NCI-H2227 (cell line): ENCODE measurements around the gene GPR17.

Experiments
- DNase-seq: peaks from one replicate; lab custom pipeline; 2025; ENCODE audit not compliant: unreplicated experiment; lab: John Stamatoyannopoulos, UW

The GPR17 gene, protein sequence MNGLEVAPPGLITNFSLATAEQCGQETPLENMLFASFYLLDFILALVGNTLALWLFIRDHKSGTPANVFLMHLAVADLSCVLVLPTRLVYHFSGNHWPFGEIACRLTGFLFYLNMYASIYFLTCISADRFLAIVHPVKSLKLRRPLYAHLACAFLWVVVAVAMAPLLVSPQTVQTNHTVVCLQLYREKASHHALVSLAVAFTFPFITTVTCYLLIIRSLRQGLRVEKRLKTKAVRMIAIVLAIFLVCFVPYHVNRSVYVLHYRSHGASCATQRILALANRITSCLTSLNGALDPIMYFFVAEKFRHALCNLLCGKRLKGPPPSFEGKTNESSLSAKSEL

DNA sequence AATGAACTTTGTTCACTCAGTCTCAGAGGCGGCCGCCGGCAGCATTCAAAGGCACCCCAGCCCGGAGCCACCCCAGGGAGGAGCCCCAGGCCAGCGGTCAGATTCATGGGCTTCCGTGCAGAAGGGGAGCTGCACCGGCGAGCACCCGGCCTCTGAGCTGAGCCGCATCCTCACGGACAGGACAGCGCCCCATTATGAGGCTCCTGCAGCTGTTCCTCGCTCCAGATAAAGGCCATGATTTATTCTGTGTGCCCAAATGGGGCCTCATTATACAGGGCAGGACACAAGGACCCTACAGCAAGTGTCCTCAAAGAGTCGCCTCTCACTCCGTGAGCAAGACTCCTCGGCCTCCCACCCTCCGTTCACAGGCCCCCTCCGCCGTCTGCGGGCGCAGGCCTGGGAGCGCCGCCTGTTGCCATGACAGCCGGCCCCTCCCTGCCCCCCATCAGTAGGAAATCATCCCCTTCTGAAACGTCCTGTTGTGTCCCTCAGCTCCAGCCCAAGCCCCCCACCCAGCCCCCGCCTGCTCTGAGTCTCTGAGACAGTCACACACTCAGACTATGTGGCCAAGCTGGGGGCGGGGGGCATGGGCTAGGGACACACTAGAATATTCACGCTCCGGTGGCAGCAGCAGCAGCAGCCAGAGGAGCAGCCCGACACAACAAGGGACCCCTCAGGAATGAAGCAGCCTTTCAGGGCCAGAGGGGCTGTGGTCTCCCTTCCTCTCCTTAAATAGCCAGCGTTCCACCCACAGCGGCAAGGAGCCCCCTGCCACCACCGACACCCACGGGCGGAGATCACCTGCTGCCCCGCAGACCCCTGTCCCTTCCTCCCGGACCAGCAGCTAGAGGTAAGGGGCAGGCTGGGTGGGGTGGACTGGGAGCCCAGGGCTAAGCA, at the start of gene GPR17:
Gene GPR17 (plus strand): TSS at position 759 of the 897 bp plus-strand sequence. CDS start 4,583 bp downstream, outside the sequence.
- DNase-seq: peak; percentile 29

DNA sequence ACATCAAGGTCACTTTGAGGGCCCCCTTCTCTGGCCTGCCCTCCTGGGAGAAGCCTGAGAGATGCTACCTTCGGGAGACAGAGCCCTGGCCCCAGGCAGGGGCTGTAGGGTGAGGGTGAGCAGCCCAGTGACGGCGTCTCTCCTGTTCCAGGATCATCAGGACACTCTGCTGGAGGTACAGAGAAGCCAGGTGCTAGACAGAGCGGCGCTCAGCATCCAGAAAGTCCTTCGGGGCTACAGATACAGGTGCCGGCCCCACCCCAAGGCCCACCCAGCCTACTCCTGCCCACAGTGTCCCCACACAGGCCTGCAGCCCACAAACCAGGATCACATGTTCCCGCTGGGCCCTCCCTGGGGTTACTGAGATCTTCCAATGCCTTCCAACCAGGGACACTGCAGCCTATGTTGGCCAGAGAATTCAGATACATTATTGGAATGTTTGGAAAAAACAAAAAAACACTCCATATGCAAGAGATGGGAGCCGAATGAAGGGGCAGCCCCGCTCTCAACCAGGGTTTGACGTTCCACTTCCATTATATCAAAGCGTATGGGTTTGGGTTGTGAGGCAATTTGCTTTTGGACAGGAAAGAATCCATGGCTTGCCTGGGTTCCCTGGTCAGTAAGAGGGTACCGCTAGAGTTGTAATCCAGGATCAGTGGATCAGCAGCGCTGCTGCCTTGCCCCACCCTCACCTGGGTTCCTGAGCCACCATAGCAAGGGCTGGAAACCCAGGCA, 49.5 kb upstream of the GPR17 start:
- DNase-seq: no peak

DNA sequence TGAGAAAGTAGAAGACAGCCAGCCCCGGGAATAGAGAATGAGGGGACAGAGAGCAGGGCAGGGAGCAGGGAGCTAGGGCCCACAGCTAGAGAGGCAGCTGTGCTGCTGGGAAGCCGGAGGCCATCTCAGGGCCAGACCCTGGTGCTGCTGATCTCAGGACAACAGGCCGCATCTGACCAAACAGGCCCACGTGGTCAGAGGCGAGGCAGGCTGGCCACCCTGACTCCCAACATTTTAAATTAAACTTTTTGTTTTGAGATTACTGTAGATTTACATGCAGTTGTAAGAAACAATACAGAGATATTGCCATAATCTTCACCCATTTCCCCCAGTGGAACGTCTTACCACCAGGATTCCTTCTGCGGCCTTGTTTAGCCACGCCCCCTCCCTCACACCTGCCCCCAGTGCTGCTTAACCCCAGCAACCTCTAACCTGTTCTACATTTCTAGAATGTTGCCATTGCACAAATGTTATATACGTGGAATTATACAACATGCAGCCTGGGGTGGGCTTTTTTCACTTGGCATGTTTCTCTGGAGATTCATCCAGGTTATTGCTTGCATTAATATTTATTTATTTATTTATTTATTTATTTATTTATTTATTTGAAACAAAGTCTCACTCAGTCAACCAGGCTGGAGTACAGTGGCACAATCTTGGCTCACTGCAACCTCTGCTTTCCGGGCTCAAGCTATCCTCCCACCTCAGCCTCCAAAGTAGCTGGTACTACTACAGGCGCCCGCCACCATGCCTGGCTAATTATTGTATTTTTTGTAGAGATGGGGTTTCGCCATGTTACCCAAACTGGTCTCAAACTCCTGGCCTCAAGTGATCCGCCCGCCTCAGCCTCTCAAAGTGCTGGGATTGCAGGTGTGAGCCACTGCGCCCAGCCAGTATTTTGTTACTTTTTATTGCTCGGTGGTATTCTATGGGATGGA, 48.6 kb upstream of the GPR17 start:
- no peak for DNase-seq

DNA sequence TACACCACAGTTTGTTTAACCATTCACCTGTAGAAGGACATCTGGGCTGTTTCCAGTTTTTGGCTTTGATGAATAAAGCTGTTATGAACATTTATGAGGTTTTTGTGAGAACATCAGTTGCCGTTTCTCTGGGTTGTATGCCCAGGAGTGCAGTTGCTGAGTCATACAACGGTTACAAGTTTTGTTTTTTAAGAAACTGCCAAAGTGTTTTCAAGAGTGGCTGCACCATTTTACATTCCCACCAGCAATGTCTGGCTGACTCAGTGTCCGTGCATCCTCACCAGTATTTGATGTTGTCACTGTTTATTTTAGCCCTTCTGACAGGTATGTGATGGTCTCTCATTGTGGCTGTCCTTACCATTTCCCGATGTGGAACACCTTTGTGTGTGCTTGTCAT, 48.0 kb upstream of the GPR17 start:
- no peak for DNase-seq

DNA sequence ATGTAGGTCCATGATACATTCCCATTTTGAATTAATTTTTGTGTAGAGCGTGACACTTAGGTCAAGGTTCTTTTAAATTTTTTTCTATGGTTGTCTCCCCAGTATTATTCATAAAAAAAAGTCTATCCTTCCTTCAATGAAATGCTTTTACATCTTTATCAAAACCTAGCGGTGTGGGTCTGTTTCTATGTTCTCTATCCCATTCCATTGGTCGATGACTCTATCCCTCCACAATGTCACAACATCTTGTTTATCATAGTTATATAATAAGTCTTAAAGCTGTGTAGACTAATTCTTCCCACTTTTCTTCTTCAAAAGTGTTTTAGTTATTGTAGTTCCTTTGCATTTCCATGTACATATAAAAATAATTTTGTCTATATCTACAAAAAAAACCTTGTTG, 47.2 kb upstream of the GPR17 start:
- DNase-seq: no peak

DNA sequence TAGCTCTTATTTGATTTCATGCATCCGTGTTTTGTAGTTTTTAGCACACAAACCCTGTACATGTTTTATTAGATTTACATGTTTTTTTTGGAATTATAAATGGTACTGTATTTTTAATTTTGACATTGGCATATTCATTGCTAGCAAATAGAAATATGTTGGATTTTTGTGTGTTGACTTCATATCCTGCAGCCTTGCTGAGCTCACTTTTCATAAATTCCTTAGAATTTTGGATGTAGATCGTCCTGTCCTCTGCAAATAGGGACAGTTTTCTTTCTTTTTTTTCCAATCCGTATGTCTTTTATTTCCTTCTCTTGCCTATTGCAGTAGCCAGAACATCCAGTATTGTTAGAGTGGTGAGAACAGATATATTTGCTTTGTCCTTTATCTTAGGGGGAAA, 46.7 kb upstream of the GPR17 start:
- no peak for DNase-seq

DNA sequence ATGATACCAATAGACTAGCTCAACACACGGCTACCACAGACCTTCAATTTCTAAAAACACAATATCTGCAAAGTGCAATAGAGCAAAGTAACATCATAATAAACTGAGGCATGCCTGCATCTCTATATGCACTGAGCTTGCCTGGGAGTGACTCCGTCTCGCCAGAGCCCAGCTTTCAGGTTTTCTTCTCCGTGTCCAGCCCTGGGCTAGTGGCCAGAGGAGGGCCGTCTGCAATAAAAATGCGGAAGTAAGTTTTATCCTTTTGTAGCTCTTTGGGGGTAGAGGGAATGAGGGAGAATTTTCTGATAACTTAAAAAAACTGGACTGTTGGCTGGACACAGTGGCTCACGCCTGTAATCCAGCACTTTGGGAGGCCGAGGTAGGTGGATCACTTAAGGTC, 41.0 kb upstream of the GPR17 start:
- no peak for DNase-seq

DNA sequence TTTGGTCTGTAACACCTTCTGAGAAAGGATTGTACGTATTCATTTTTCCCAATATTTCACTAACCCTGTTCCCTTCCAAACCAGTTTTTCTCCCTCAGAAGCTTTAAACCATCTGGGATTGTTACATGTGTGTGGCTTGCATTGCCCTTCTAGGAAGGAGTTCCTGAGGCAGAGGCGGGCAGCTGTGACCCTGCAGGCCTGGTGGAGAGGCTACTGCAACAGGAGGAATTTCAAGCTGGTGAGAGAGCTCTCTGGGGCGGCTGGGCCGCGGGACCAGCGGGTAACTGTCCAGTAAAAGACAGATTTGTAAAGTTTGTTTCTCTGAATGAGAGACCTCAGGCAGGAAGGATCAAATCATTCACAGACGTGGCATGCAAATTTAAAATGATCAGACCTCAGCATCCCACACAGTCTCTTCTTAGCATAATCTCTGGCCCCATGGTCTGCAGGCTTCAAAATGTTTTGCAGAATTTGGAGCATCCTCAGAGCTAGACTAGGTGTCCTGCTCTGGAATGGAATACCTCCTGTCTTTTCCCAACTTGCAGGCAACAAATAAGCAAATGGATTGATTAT, 40.2 kb upstream of the GPR17 start:
- no peak for DNase-seq

DNA sequence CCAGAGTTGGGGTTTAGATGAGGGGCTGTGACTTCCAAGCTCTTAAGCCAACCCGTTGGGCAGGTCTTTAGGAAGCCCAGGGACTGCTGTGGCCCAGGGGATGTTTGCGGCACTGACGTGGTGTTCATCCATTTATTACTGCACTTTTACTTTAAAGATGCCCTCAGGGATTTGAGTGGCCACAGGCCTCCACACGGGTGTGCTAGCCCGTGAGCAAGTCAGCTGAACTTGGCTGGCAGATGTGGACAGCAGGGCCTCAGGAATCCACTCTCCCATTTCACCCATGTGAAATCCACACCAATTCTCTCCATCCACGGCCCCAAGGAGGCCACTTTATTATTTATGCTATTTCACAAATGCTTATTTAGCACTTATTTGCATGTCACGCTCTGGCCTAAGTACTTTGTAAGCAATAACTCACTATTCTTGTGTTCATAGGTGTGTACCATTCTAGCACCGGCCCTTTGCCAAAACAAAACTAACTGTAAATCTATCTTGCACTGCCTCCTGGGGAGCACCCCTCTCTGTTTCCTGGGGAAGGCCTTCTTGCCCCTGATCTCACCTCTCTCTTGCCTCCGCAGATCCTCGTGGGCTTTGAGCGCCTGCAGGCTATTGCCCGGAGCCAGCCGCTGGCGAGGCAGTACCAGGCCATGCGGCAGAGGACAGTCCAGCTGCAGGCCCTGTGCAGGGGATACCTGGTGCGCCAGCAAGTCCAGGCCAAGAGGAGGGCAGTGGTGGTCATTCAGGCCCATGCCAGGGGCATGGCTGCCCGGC, 39.1 kb upstream of the GPR17 start:
- DNase-seq: no peak

DNA sequence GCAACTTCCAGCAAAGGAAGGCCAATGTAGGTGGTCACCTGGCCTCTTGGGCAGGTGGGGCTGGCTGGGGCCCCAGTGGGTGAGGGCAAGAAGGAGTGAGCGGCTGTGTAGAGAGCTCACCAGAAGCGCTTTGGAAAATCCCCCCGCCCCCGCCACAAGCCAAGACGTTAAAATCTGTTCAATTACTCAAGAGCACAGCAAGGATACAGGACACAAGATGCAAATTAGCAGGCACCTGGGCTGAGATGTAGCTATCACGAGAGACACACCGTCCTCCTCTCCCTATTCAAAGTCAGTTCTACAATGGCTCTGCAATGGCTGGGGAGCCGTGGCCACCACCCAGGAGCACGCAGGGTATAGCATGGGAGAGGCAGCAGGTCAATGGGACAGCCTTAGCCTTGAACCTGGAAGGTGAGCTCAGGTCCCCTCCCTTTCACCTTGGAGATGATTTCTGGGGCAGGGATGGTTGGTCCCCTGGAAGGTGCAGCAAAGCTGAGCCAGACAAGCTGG, 38.5 kb upstream of the GPR17 start:
- DNase-seq: no peak

DNA sequence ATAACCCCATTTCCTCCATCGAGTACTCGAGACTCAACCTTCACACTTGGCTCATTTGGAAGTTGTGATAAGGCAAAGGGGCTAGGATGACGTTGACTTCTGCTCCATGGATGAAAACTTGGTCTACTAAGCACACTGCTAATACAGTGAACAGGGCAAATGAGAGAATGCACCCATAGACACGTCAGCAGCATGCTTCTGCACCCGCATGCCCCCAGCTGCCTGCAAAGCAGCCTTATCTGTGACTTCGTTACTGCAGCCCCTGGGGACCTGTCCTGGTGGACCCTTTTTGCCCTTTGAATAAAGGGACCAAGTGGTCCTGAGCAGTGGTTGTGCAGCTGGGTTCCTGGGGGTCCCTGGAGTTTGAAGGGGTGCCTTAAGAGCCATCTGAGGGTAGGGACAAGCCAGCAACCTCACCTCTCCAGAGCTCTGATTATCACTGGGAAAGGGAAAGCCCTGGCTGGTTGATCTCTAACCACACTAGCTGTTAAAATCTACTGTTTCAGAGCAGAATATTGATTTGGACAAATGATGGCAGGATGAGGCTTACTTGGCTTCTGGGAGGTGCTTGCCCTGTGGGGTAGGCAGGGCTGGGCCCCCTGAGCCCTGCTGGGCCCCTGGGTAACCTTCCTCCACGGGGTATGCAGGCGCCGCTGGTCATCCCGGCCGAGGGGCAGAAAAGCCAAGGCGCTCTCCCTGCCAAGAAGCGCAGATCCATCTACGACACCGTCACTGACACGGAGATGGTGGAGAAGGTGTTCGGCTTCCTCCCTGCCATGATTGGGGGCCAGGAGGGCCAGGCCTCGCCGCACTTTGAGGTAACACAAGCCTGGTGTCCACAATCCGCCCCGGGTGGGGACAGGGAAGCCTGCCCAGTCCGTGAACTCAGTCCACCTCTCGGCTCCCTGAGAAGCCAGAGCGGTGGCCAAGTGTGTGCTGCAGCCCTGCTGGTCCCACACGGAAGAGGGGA, 37.6 kb upstream of the GPR17 start:
- no peak for DNase-seq

DNA sequence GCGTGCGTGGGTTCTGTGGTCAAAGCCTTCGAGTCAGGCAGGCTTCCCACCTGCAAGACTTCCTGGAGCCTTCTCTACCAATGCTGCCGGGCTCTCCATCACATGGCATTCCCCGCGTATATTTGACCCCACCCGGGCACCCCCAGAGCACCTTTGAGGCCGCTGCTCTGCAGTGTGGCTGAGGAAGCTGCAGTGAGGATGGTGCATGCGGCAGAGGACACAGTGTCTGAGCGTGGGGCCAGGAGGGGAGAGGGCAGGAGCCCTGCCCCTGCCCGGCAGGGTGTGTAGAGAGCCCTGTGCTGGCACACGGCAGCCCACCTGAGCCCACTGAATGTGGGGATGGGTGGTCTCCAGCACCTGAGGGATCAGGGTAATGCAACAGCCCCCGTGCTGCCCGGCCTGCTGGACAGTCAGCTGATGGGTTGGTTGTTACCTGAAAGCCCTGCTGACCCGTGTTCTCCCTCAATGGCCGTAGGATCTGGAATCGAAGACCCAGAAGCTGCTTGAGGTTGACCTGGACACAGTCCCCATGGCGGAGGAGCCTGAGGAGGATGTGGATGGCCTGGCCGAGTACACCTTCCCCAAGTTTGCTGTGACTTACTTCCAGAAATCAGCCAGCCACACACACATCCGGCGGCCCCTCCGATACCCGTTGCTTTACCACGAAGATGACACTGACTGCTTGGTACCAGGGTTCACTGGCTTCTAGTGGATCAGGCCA, 36.8 kb upstream of the GPR17 start:
- no peak for DNase-seq

DNA sequence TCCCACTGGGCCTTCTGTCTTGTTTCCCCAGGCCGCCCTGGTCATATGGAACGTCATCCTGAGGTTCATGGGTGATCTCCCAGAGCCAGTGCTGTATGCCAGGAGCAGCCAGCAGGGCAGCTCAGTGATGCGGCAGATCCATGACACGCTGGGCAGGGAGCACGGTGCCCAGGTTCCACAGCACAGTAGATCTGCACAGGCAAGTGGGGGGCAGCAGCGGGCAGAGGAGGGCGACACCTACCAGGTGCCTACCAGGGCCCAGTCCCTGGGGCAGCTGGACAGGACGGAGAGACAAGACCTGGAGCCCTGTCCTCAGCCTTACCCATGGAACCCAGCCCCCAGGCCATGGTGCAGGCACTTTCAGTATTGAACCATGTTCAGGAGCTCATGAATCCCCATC, 36.1 kb upstream of the GPR17 start:
- no peak for DNase-seq

DNA sequence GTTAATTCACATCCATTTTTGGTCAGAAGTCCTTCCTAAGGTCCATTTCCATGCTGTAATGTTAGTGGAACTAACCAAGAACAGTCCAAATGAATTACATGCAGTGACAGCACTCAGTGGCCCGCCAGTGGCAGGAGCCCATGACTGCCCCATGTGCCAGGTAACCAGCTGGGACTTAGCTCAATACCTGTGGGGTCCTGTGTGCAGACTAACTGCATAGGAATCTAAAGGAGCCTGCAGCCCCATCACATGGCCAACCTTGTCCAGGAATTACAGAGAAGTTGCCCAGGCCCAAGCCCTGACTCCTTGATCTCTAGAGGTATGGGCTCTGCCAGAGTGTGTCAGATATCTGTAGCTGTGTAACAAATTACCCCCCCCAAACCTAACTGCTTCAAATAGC, 35.4 kb upstream of the GPR17 start:
- no peak for DNase-seq

DNA sequence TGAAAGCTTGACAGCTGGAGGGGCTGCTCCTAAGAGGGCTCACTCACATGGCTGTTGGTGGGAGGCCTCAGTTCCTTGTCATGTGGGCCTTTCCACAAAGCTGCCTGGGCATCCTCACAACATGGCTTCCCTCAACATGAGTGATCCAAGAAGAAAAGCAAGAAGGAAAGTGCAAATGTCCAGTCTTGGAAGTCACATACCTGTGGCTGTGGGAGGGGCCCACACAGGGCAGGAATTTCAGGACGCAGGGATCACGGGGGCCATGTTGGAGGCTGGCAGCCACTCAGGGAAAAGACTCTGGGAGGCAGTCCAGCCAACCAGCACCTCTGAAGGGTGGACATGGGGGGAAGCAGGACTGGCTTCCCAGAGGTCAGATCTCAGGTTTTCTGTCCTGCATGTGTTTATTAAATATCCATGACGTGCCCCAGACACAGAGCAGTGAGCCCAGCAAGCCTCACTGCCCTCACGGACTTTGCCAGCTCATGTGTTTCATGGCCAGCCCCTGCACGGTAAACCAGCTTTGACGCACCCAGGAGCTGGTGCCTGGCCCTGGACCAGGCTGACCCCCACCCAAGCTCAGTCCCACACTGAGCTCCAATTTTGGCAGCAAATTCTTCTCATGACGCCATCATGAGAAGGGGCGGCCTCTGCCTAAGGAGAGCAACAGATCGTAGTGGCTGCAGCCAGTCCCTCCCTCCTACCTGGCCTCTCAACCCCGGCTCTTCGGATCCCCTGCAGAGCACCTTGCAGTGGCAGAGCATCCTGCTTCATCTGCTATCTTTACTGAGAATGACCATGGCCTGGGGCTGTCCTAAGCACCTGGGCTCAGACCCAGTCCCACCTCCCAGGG, 34.7 kb upstream of the GPR17 start:
- DNase-seq: no peak

DNA sequence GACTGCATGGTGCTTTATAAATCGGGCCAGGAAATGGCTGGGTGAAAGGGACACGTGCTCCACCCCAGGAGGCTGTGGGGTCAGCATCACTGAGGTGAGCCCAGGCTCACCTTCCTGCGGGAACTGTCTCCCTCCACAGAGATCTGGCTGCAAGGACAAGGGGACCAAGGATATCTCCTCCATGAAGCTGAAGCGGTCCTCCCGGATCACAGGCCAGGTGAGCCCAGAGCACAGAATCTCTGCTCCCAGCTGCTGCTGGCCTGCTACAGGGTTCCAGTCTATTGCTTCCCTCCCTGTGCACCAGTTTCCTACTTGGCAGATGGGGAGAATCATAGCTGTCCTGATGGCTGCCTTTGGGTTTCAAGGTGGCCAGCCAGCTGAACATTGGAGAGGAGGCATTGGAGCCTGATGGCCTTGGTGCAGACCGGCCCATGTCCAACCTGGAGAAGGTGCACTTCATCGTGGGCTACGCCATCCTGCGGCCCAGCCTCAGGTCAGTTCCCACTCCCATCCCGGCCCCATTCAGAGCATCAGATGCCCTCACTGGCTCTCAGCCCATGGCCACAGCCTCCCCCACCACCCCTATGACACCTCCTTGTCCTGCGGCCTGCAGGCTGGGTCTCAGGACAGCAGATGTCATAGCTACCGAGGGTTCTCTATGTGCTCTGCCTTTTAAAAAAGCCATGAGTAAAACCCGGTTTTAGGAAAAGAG, 33.7 kb upstream of the GPR17 start:
- no peak for DNase-seq
